Left ventricle myocardium inferior (tissue), 1 donor: ENCODE measurements around the gene IL17RA. TPM values are rescaled to one million over a fixed set of nuclear protein-coding genes. Genes with fewer than 3 reads are reported as not detected.

Experiments
- DNase-seq: peaks from one replicate; pipeline ENCODE4 v3.0.0-alpha.2; 2020
- H3K27ac ChIP-seq: fragments of 200-600 bp; replicated peaks from 2 replicates; pipeline ENCODE4 v1.8.0; 2021
- H3K27me3 ChIP-seq: fragments of 200-600 bp; 2 replicates; pipeline ENCODE4 v1.8.0; 2021; ENCODE audit warnings: low read depth
- H3K36me3 ChIP-seq: fragments of 200-600 bp; 2 replicates; pipeline ENCODE4 v1.8.0; 2021
- H3K4me1 ChIP-seq: fragments of 200-600 bp; 2 replicates; pipeline ENCODE4 v1.8.0; 2021
- H3K4me3 ChIP-seq: fragments of 200-600 bp; 2 replicates; pipeline ENCODE4 v1.8.0; 2021; ENCODE audit warnings: mild to moderate bottlenecking, moderate library complexity
- H3K9me3 ChIP-seq: fragments of 200-600 bp; replicated peaks from 2 replicates; pipeline ENCODE4 v1.8.0; 2021
- CTCF ChIP-seq: fragments of 200-600 bp; IDR thresholded peaks from 2 replicates; pipeline ENCODE4 v1.8.0; 2021; ENCODE audit warnings: antibody characterized with exemption, mild to moderate bottlenecking, borderline replicate concordance
- intact Hi-C: fragments of 100-400 bp; cut with micrococcal nuclease; formaldehyde crosslinking; loops from one replicate; pipeline ENCODE4 v1.11.0; 2022
- total RNA-seq: library from RNA; stranded (reverse); fragmentation: NEBNext Ultra II Directional; extraction: Animal tissue kit (Norgen Biotek cat#: 25700); gene quantifications from one replicate; pipeline ENCODE4 v1.2.1, GENCODE V29; 2021
- donor health status: DM: no; HTN: yes; CAD: no; lungs with severe emphysema.

IL17RA gene
- total RNA-seq, 1 donor from 2014 or later: 7.6 TPM

- intact Hi-C loops: loop anchor here (10.0 kb wide), 1 partner anchor 53 kb away; no protein-coding TSS in a partner anchor
- DNase-seq: no peak
- Histone ChIP-seq H3K36me3 (no peaks in the 10 kb centered on the region), H3K4me3 (no peak overlapping the region), H3K4me1 (peaks cover 8% of the 10 kb centered on the region), H3K27me3 (no peaks in the 10 kb centered on the region), H3K27ac (no peak overlapping the region), H3K9me3 (no peaks in the 10 kb centered on the region)
- no peak for TF ChIP-seq CTCF
These were observed 7.1 kb downstream of the IL17RA start for GRCh38 chr22:17091851-17092250.

GRCh38 chr22:17093081-17093480 lies 8.3 kb downstream of the IL17RA start:
- Histone ChIP-seq H3K4me3 (no peak overlapping the region), H3K4me1 (no peaks in the 10 kb centered on the region), H3K27me3 (no peaks in the 10 kb centered on the region), H3K9me3 (no peaks in the 10 kb centered on the region), H3K36me3 (peaks cover 12% of the 10 kb centered on the region), H3K27ac (no peak overlapping the region)
- TF ChIP-seq CTCF: no peak
- no peak for DNase-seq
- intact Hi-C loops: loop anchor here (10.0 kb wide), 1 partner anchor 52 kb away; no protein-coding TSS in a partner anchor

- Histone ChIP-seq H3K27me3 (no peaks in the 10 kb centered on the region), H3K4me3 (no peak overlapping the region), H3K36me3 (peaks cover 37% of the 10 kb centered on the region), H3K9me3 (no peaks in the 10 kb centered on the region), H3K27ac (no peak overlapping the region), H3K4me1 (no peaks in the 10 kb centered on the region)
- no peak for DNase-seq
- peak; percentile 51 for TF ChIP-seq CTCF
- intact Hi-C loops: loop anchor here (10.0 kb wide), 1 partner anchor 49 kb away; no protein-coding TSS in a partner anchor
These were observed 10.7 kb downstream of the IL17RA start for GRCh38 chr22:17095538-17095937.

GRCh38 chr22:17096071-17096470 lies 11.3 kb downstream of the IL17RA start:
- peaks cover 42% of the 10 kb centered on the region for H3K36me3 ChIP-seq
- H3K4me3 ChIP-seq: no peak overlapping the region
- H3K27me3 ChIP-seq: no peaks in the 10 kb centered on the region
- H3K4me1 ChIP-seq: no peaks in the 10 kb centered on the region
- no peak for DNase-seq
- intact Hi-C loops: loop anchor here (10.0 kb wide), 1 partner anchor 49 kb away; no protein-coding TSS in a partner anchor
- H3K9me3 ChIP-seq: no peaks in the 10 kb centered on the region
- H3K27ac ChIP-seq: no peak overlapping the region
- no peak for TF ChIP-seq CTCF

- no peaks in the 10 kb centered on the region for H3K4me1 ChIP-seq
- DNase-seq: no peak
- H3K36me3 ChIP-seq: peaks cover 52% of the 10 kb centered on the region
- H3K4me3 ChIP-seq: no peak overlapping the region
- intact Hi-C loops: loop anchor here (10.0 kb wide), 1 partner anchor 48 kb away; no protein-coding TSS in a partner anchor
- no peaks in the 10 kb centered on the region for H3K27me3 ChIP-seq
- no peak overlapping the region for H3K27ac ChIP-seq
- no peaks in the 10 kb centered on the region for H3K9me3 ChIP-seq
- no peak for TF ChIP-seq CTCF
These were observed 12.3 kb downstream of the IL17RA start for GRCh38 chr22:17097062-17097461.
